SU-DHL-6 (cell line): ENCODE measurements around the gene ASTN2.

Experiments used
- H2AFZ ChIP-seq: fragments of 200-600 bp; sonication (generic); 2 replicates; pipeline ENCODE4 v1.6.1; 2014; ENCODE audit warnings: low read depth, mild to moderate bottlenecking, moderate library complexity, mixed read lengths, antibody characterized with exemption, low read length; ENCODE audit not compliant: severe bottlenecking
- H3F3A ChIP-seq: fragments of 200-600 bp; shearing (Covaris generic); 2 replicates; pipeline ENCODE4 v1.6.0; 2016; ENCODE audit warnings: antibody characterized with exemption, mild to moderate bottlenecking; ENCODE audit not compliant: insufficient read depth
- H3K27ac ChIP-seq: fragments of 200-600 bp; sonication (generic); 2 replicates; pipeline ENCODE4 v1.5.1; 2016; ENCODE audit warnings: low read depth, mild to moderate bottlenecking, low read length, moderate library complexity, mixed read lengths
- H3K27me3 ChIP-seq: fragments of 200-600 bp; sonication (generic), shearing (Covaris generic); 2 replicates; pipeline ENCODE4 v1.6.0; 2014; ENCODE audit warnings: mild to moderate bottlenecking, low read length
- H3K36me3 ChIP-seq: fragments of 200-600 bp; sonication (generic); 2 replicates; pipeline ENCODE4 v1.6.1; 2014; ENCODE audit warnings: mild to moderate bottlenecking, low read length, mixed read lengths
- H3K4me2 ChIP-seq: fragments of 300-600, 200-600 bp; shearing (Covaris generic), sonication (generic); 2 replicates; pipeline ENCODE4 v1.6.0; 2014; ENCODE audit warnings: low read length, low read depth, mild to moderate bottlenecking; ENCODE audit not compliant: poor library complexity, severe bottlenecking
- H3K4me3 ChIP-seq: fragments of 200-600 bp; sonication (generic); 2 replicates; pipeline ENCODE4 v1.5.1; 2014; ENCODE audit warnings: antibody characterized with exemption, low read length, mild to moderate bottlenecking, mixed read lengths; ENCODE audit not compliant: insufficient read depth, poor library complexity, severe bottlenecking
- H3K79me2 ChIP-seq: fragments of 200-600 bp; sonication (generic); 2 replicates; pipeline ENCODE4 v1.6.1; 2014; ENCODE audit warnings: mild to moderate bottlenecking, low read length, moderate library complexity; ENCODE audit not compliant: insufficient read depth
- H3K9ac ChIP-seq: fragments of 200-600 bp; sonication (generic); 2 replicates; pipeline ENCODE4 v1.7.0; 2014; ENCODE audit warnings: mild to moderate bottlenecking, low read length
- H3K9me2 ChIP-seq: fragments of 200-600 bp; sonication (generic); replicated peaks from 2 replicates; pipeline ENCODE4 v1.6.1; 2014; ENCODE audit warnings: low read length; ENCODE audit not compliant: insufficient read depth
- H3K9me3 ChIP-seq: fragments of 200-600 bp; sonication (generic); 2 replicates; pipeline ENCODE4 v1.6.1; 2014; ENCODE audit warnings: low read length, mixed read lengths; ENCODE audit not compliant: insufficient read depth
- H4K20me1 ChIP-seq: fragments of 200-600 bp; sonication (generic); 2 replicates; pipeline ENCODE4 v1.6.1; 2014; ENCODE audit warnings: low read depth, mild to moderate bottlenecking, antibody characterized with exemption, low read length, moderate library complexity, mixed read lengths
- EZH2phosphoT487 ChIP-seq: fragments of 200-600 bp; sonication (generic), shearing (Covaris generic); conservative IDR thresholded peaks from 2 replicates; pipeline ENCODE4 v1.6.1; 2018; ENCODE audit warnings: mild to moderate bottlenecking, antibody characterized with exemption, low read length, moderate library complexity, mixed read lengths
- TF ChIP-seq, protein P1 (sequence below): fragments of 200-600 bp; sonication (generic); IDR thresholded peaks from one replicate; pipeline ENCODE4 v1.5.1; 2017; ENCODE audit warnings: antibody characterized with exemption, mild to moderate bottlenecking, low read length, moderate library complexity; ENCODE audit not compliant: insufficient read depth, poor library complexity, severe bottlenecking

The ASTN2 gene

DNA sequence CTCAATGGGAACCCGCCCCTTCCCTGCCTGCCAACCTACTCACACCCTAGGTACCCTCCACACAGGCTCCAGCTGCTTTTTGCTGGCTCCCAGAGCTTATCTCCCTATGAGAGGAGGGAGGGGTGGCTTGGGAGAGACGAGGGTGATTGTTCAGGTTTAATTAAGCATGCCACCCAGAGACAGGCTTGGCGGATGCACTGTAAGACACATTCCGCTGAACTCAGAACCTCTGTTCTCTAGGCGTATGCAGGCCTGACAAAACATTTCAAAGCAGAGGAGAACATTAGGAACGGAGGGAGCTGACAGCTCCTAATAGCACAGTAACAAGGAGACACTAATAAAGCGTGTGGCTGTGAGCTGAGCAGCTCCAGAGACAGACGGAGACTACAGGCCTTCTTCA lies 647.6 kb downstream of the ASTN2 start:
- Histone ChIP-seq H3K9ac (no peak overlapping the region), H3K79me2 (no peaks in the 10 kb centered on the region), H3K4me2 (no peak overlapping the region), H3K27me3 (no peaks in the 10 kb centered on the region), H3F3A (no peaks in the 10 kb centered on the region), H3K36me3 (no peaks in the 10 kb centered on the region), H4K20me1 (no peaks in the 10 kb centered on the region), H2AFZ (no peak overlapping the region), H3K9me3 (no peaks in the 10 kb centered on the region), H3K27ac (no peak overlapping the region), H3K4me3 (no peak overlapping the region), H3K9me2 (no peaks in the 10 kb centered on the region)
- TF ChIP-seq EZH2phosphoT487: no peak
- TF ChIP-seq, protein P1, sequence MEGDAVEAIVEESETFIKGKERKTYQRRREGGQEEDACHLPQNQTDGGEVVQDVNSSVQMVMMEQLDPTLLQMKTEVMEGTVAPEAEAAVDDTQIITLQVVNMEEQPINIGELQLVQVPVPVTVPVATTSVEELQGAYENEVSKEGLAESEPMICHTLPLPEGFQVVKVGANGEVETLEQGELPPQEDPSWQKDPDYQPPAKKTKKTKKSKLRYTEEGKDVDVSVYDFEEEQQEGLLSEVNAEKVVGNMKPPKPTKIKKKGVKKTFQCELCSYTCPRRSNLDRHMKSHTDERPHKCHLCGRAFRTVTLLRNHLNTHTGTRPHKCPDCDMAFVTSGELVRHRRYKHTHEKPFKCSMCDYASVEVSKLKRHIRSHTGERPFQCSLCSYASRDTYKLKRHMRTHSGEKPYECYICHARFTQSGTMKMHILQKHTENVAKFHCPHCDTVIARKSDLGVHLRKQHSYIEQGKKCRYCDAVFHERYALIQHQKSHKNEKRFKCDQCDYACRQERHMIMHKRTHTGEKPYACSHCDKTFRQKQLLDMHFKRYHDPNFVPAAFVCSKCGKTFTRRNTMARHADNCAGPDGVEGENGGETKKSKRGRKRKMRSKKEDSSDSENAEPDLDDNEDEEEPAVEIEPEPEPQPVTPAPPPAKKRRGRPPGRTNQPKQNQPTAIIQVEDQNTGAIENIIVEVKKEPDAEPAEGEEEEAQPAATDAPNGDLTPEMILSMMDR: no peak

- Histone ChIP-seq H3K36me3 (no peaks in the 10 kb centered on the region), H4K20me1 (no peaks in the 10 kb centered on the region), H3K9me3 (no peaks in the 10 kb centered on the region), H3K79me2 (no peaks in the 10 kb centered on the region), H3K27ac (no peak overlapping the region), H3K9ac (no peak overlapping the region), H3K27me3 (no peaks in the 10 kb centered on the region), H3K9me2 (no peaks in the 10 kb centered on the region), H3K4me3 (no peak overlapping the region), H2AFZ (no peak overlapping the region), H3K4me2 (no peak overlapping the region), H3F3A (no peaks in the 10 kb centered on the region)
- TF ChIP-seq, protein P1: no peak
- TF ChIP-seq EZH2phosphoT487: no peak
Observed at GRCh38 chr9:116765011-116765410, 649.8 kb downstream of the ASTN2 start.

DNA sequence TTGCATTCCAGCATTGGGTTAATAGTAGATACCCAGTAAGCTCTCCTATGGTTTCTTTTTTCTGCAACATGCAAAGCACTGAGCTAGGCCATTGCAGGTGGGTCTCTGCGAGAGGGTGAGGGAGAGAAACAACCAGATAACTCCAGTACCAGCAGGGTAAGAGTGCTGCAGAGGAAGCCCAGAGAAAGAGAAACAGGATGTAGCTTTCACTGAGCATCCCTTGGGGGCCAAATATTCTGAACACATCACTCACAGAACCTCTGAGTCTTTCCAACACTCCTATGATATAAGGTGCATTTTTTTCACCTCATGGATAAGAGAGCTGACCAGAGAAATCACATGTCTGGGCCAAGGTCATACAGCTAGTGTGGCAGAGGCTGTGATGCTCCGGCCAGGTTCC lies 651.1 kb downstream of the ASTN2 start:
- no peak overlapping the region for H3K9ac ChIP-seq
- H3K36me3 ChIP-seq: no peaks in the 10 kb centered on the region
- no peaks in the 10 kb centered on the region for H3K9me2 ChIP-seq
- TF ChIP-seq EZH2phosphoT487: no peak
- TF ChIP-seq, protein P1: no peak
- H3K4me2 ChIP-seq: no peak overlapping the region
- H4K20me1 ChIP-seq: no peaks in the 10 kb centered on the region
- no peaks in the 10 kb centered on the region for H3F3A ChIP-seq
- no peaks in the 10 kb centered on the region for H3K79me2 ChIP-seq
- H3K27me3 ChIP-seq: no peaks in the 10 kb centered on the region
- H3K9me3 ChIP-seq: no peaks in the 10 kb centered on the region
- no peak overlapping the region for H3K27ac ChIP-seq
- no peak overlapping the region for H2AFZ ChIP-seq
- no peak overlapping the region for H3K4me3 ChIP-seq

GRCh38 chr9:116760636-116761035 lies 654.2 kb downstream of the ASTN2 start:
- Histone ChIP-seq H3K4me2 (no peak overlapping the region), H3K9me3 (no peaks in the 10 kb centered on the region), H3K36me3 (no peaks in the 10 kb centered on the region), H3K4me3 (no peak overlapping the region), H3F3A (no peaks in the 10 kb centered on the region), H3K9ac (no peak overlapping the region), H3K27ac (no peak overlapping the region), H3K9me2 (no peaks in the 10 kb centered on the region), H2AFZ (no peak overlapping the region), H3K79me2 (no peaks in the 10 kb centered on the region), H4K20me1 (no peaks in the 10 kb centered on the region), H3K27me3 (no peaks in the 10 kb centered on the region)
- TF ChIP-seq, protein P1: no peak
- no peak for TF ChIP-seq EZH2phosphoT487
